Measurements from ENCODE around the gene RSAD2. TPM values are rescaled to one million over a fixed set of nuclear protein-coding genes. Genes with fewer than 3 reads are reported as not detected.

The RSAD2 gene
- total RNA-seq, 1 experiment from 2014 or later: not detected

- Histone ChIP-seq H3K9me3 (ENCODE audit: insufficient read depth, low read depth) (no peaks in the 10 kb centered on the region), H3K9me2 (ENCODE audit: insufficient read depth) (no peaks in the 10 kb centered on the region), H3F3A (ENCODE audit: insufficient read depth, low read depth) (no peaks in the 10 kb centered on the region), H3K36me3 (ENCODE audit: low read depth) (no peaks in the 10 kb centered on the region), H3K4me3 (no peak overlapping the region), H3K4me2 (no peak overlapping the region), H3K4me1 (replicated peaks; ENCODE audit: insufficient read depth) (peaks cover 6% of the 10 kb centered on the region; the same call in 1 of the 2 replicates), H3K27ac (no peak overlapping the region), H2AFZ (no peak overlapping the region), H3K27me3 (ENCODE audit: insufficient read depth, low read depth) (peaks cover 27% of the 10 kb centered on the region; the same call in 1 of the 2 replicates), H4K20me1 (ENCODE audit: insufficient read depth) (no peaks in the 10 kb centered on the region; the same call in 1 of the 2 replicates), H3K79me2 (ENCODE audit: low read depth) (no peaks in the 10 kb centered on the region)
- intact Hi-C loops (cut with micrococcal nuclease; ENCODE audit: unreplicated experiment): no loop called here
- CTCF ChIA-PET: no interaction called here
- no TSS peak for BruUV-seq (replicated peaks)
- TF ChIP-seq EZH2 (IDR thresholded peaks at IDR 0.05; ENCODE audit: low read depth) (no peak), CTCF (conservative IDR thresholded peaks at IDR 0.05) (no peak)
- no peak for DNase-seq
- POLR2A ChIA-PET (ENCODE audit: unreplicated experiment): no interaction called here
These were observed 13.8 kb upstream of the RSAD2 start for GRCh38 chr2:6863792-6864191.

GRCh38 chr2:6864231-6864754, 13.3 kb upstream of the RSAD2 start:
- Histone ChIP-seq H3K27me3 (ENCODE audit: insufficient read depth, low read depth) (peaks cover 27% of the 10 kb centered on the region; the same call in 1 of the 2 replicates), H3K27ac (no peak overlapping the region), H3K9me3 (ENCODE audit: insufficient read depth, low read depth) (no peaks in the 10 kb centered on the region), H3K36me3 (ENCODE audit: low read depth) (no peaks in the 10 kb centered on the region), H3K79me2 (ENCODE audit: low read depth) (no peaks in the 10 kb centered on the region), H3K4me1 (replicated peaks; ENCODE audit: insufficient read depth) (peaks cover 6% of the 10 kb centered on the region; the same call in 1 of the 2 replicates), H3F3A (ENCODE audit: insufficient read depth, low read depth) (no peaks in the 10 kb centered on the region), H4K20me1 (ENCODE audit: insufficient read depth) (no peaks in the 10 kb centered on the region; the same call in 1 of the 2 replicates), H3K4me3 (no peak overlapping the region), H2AFZ (no peak overlapping the region), H3K4me2 (no peak overlapping the region), H3K9me2 (ENCODE audit: insufficient read depth) (no peaks in the 10 kb centered on the region)
- ChIA-PET CTCF (no interaction called here), POLR2A (ENCODE audit: unreplicated experiment) (no interaction called here)
- TF ChIP-seq EZH2 (IDR thresholded peaks at IDR 0.05; ENCODE audit: low read depth) (no peak), CTCF (conservative IDR thresholded peaks at IDR 0.05) (no peak)
- intact Hi-C loops (cut with micrococcal nuclease; ENCODE audit: unreplicated experiment): no loop called here
- no peak for DNase-seq
- BruUV-seq (replicated peaks): no TSS peak

GRCh38 chr2:6864923-6865345, 12.6 kb upstream of the RSAD2 start:
- no peak overlapping the region for H2AFZ ChIP-seq
- POLR2A ChIA-PET (ENCODE audit: unreplicated experiment): no interaction called here
- no peak overlapping the region for H3K27ac ChIP-seq
- H3K9me3 ChIP-seq (ENCODE audit: insufficient read depth, low read depth): no peaks in the 10 kb centered on the region
- peak overlapping the region; percentile 88; the same call in 1 of the 2 replicates for H3K4me2 ChIP-seq
- no peaks in the 10 kb centered on the region for H3K9me2 ChIP-seq (ENCODE audit: insufficient read depth)
- H3K27me3 ChIP-seq (ENCODE audit: insufficient read depth, low read depth): peaks cover 27% of the 10 kb centered on the region; the same call in 1 of the 2 replicates
- peaks cover 6% of the 10 kb centered on the region; the same call in 1 of the 2 replicates for H3K4me1 ChIP-seq (replicated peaks; ENCODE audit: insufficient read depth)
- intact Hi-C loops (cut with micrococcal nuclease; ENCODE audit: unreplicated experiment): no loop called here
- no peaks in the 10 kb centered on the region; the same call in 1 of the 2 replicates for H4K20me1 ChIP-seq (ENCODE audit: insufficient read depth)
- no peaks in the 10 kb centered on the region for H3K36me3 ChIP-seq (ENCODE audit: low read depth)
- H3K79me2 ChIP-seq (ENCODE audit: low read depth): no peaks in the 10 kb centered on the region
- no TSS peak for BruUV-seq (replicated peaks)
- no peak for DNase-seq
- TF ChIP-seq CTCF (conservative IDR thresholded peaks at IDR 0.05): no peak
- no peak for TF ChIP-seq EZH2 (IDR thresholded peaks at IDR 0.05; ENCODE audit: low read depth)
- H3K4me3 ChIP-seq: no peak overlapping the region
- CTCF ChIA-PET: no interaction called here
- no peaks in the 10 kb centered on the region for H3F3A ChIP-seq (ENCODE audit: insufficient read depth, low read depth)

Data from PC-9 (cell line).